Motor neuron (in vitro differentiated cells): ENCODE measurements around the gene BRAT1. TPM values are rescaled to one million over a fixed set of nuclear protein-coding genes. Genes with fewer than 3 reads are reported as not detected.
"Not testable (repeated sequence)": the region's sequence is repeated elsewhere in the genome, so short reads cannot be mapped to it uniquely, and the experiment has no call there.

Experiments used
- ATAC-seq, 8 experiments: fragments of 200-7000 bp; cut with Tn5 transposase; replicated peaks in 6 of 8; 2 replicates each; pipeline ENCODE4 v1.8.0; 2021; ENCODE audit warnings: mild to moderate bottlenecking in 8 of 8, moderate library complexity in 8 of 8
- H3K27ac ChIP-seq, 2 donors: fragments of 250-450 bp; sonication (Bioruptor Pico); 2 replicates each; pipeline ENCODE4 v1.9.0; 2021; ENCODE audit warnings: antibody characterized with exemption in 2 of 2, mild to moderate bottlenecking in 2 of 2, moderate library complexity in 1 of 2
- H3K4me1 ChIP-seq, 2 donors: fragments of 250-450 bp; sonication (Bioruptor Pico); replicated peaks in 1 of 2; 2 replicates each; pipeline ENCODE4 v1.6.1; 2021; ENCODE audit warnings: antibody characterized with exemption in 2 of 2, mild to moderate bottlenecking in 2 of 2, moderate library complexity in 1 of 2
- H3K4me3 ChIP-seq, 5 donors: fragments of 250-450 bp; sonication (Bioruptor Pico); 2 replicates each; pipeline ENCODE4 v1.9.0; 2021; ENCODE audit warnings: antibody characterized with exemption in 5 of 5, mild to moderate bottlenecking in 5 of 5, moderate library complexity in 4 of 5
- WGBS, 10 experiments: fragments of 450-650 bp; shearing (Covaris generic); methylation state at CpG; one replicate each; pipeline ENCODE4 v1.0.0; 2022; 5-methylcytosine and 5-hydroxymethylcytosine counted together
- in situ Hi-C, 9 experiments: fragments of 400-800 bp; cut with MboI; loops; one replicate each; pipeline ENCODE4 v1.15.0; 2021; ENCODE audit warnings: low sequenced_read_pairs in 9 of 9, low pct_unique_long_range_greater_than_20kb in 2 of 9; ENCODE audit not compliant: unreplicated experiment in 9 of 9
- total RNA-seq, 8 experiments: library from RNA; unstranded; fragments of 300-600 nt; gene quantifications; 2 replicates each; pipeline versions ENCODE4 v1.2.3 to v1.2.4, GENCODE V29; 2022

BRAT1 gene
- total RNA-seq, 8 experiments from 2014 or later, result 11.9 to 25.9 (median 19.6) TPM

DNA sequence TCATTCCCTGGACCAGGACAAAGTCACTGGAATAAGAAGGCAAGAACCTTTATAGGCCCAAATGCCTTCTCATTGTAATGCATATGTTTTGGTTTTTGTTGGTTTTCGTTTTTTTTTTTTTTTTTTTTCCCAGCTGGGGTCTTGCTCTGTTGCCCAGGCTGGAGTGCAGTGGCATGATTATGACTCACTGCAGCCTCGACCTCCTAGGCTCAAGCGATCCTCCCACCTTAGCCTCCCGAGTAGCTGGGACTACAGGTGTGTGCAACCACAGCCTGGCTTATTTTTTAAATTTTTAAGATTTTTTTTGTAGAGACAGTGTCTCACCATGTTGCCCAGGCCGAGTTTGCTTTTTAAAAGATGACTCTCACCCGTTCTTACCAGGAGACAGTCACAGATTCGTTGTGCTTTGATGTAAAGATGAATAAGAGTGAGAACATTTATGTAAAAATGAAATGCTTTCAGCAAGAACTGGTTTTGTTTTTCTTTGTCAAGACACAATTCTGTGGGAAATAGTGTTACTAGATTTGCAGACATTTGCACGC is 11.1 kb upstream of the BRAT1 start:
- Histone ChIP-seq H3K4me1 (peaks cover 11 to 24% of the 10 kb centered on the region in 2 donors), H3K27ac (no peak overlapping the region), H3K4me3 (no peak overlapping the region)
- no peak for ATAC-seq
- in situ Hi-C loops, result no loop called here
- WGBS, 10 experiments, result 14 to 86% (median 63%) methylated on average over 1 to 7 of the region's 8 CpGs

DNA sequence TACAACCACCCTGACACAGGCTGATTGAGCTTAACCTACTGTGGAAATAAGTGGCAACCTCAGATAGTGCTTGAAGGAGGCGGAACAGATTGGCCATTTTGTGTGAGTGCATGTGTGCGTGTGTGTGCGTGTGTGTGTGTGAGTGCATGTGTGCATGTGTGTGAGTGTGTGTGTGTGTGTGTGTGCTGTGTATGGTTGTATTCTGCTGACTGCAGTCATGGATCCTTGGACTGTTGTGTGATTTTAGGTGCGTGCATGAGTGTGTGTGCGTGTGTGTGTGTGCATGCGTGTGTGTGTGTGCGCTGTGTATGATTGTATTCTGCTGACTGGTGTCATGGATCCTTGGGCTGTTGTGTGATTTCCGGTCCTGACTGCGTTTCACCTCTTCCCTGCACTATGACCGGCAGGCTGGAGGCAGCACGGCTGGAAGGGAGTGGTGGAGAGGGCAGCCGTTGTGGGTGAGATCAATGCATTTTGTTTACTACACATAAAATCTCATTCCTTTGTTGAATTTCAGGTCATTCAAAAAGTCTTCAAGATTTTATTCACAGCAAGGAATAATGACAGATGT is 9.7 kb upstream of the BRAT1 start:
- H3K27ac ChIP-seq, result no peak overlapping the region
- ATAC-seq, result peak in 5 of 8 experiments; percentile 45 to 74 (median 63)
- no peak overlapping the region for H3K4me3 ChIP-seq
- H3K4me1 ChIP-seq, result peaks cover 11 to 26% of the 10 kb centered on the region in 2 donors
- WGBS, 10 experiments, result 57 to 100% (median 77%) methylated on average over 1 to 8 of the region's 12 CpGs; no CpG with 5 or more reads in 6 of the 10 experiments
- in situ Hi-C loops, result no loop called here

DNA sequence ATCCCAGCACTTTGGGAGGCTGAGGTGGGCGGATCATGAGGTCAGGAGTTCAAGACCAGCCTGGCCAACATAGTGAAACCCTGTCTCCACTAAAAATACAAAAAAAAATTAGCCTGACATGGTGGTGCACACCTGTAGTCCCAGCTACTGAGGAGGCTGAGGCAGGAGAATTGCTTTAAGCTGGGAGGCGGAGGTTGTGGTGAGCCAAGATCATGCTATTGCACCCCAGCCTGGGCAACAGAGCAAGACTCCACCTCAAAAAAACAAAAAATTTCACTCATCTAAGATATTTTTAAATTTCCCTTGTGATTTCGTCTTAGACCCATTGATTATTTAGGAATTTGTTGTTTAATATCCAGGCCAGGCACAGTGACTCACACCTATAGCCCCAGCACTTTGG is 8.6 kb upstream of the BRAT1 start:
- H3K4me1 ChIP-seq, result peaks cover 11 to 23% of the 10 kb centered on the region in 2 donors

DNA sequence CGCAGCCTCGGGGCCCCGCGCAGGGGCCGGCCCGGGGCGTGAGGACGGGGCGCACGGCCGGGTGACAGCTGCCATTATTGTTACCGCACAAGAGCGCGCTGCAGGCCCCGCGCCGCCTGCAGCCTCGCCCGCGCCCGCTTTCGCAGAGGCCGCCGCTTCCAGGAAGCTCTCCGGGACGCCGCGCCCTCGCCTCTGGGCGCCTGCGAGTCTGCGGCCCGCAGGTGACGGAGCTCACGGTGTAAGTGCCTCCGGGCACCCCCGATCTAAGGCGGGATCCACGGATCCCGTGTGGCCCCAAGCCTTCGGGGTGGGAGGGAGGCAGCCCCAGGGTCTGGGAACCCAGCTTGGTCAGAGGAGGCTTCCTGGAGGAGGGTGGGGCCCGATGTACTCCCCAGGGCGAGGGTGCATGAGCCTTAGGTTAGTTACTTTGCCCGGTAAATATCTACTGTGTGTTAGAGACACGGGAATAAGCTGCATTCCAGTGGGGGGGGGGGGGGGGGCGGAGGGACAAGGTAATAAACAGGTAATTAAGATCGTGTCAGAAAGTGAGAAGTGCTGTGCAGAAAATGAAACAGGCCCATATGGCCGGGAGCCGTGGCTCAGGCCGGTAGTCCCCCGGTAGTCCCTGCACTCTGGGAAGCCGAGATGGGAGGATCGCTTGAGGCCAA is 4.1 kb upstream of the BRAT1 start:
- H3K27ac ChIP-seq, result peak overlapping the region; percentile 7 to 80
- peaks cover 0 to 8% of the 10 kb centered on the region in 2 donors for H3K4me1 ChIP-seq
- H3K4me3 ChIP-seq, result peak overlapping the region; percentile 59 to 96 (median 81)
- ATAC-seq, result peak; percentile 4 to 23 (median 12)
- in situ Hi-C loops, result no loop called here
- WGBS, 10 experiments, result 0 to 60% (median 30%) methylated on average over 1 to 15 of the region's 53 CpGs; no CpG with 5 or more reads in 6 of the 10 experiments

More for the DNA sequence above, 8.6 kb upstream of the BRAT1 start:
- H3K27ac ChIP-seq, ATAC-seq, in situ Hi-C loops, H3K4me3 ChIP-seq: not testable (repeated sequence)
- WGBS, 10 experiments, result 90 to 100% (median 100%) methylated on average over 1 to 2 of the region's 3 CpGs; no CpG with 5 or more reads in 6 of the 10 experiments

DNA sequence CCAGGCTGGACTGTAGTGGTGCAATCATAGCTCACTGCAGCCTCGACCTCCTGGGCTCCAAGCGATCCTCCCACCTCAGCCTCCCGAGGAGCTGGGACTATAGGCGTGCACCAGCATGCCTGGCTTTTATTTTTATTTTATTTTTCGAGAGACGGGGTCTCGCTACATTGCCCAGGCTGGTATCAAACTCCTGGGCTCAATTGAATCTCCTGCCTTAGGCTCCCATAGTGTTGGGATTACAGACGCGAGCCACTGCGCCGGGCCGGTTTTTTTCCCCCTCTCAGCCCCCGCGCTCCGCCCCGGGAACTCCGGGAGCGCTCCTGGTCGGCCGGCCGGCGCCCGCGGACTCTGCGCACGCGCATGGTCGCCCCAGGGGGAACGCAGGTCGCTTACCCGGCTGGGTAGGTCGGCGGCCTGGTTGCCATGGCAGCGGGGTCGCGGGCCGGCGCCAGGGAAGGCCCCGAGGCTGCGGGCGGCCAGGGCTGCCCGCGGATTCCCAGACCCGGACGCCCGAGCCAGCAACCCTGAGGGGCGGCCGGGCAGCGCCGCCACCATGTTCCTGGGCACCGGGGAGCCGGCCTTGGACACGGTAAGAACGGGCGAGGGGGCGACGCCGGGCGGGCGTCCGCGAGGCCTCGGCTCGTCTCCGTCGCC is 3.4 kb upstream of the BRAT1 start, which contains the start of gene IQCE:
TSS of gene IQCE (plus strand) at position 351 of the 654 bp plus-strand sequence. CDS start at position 554, 203 bp downstream.
- 0 to 48% (median 0%) methylated on average over 1 to 9 of the region's 66 CpGs; no CpG with 5 or more reads in 4 of the 10 experiments for WGBS, 10 experiments
- H3K4me3 ChIP-seq, result peak within 1 kb of the TSS; percentile 59 to 96 (median 81)
- peaks cover 6 to 12% of the 10 kb centered on the region in 2 donors for H3K4me1 ChIP-seq
- in situ Hi-C loops, result no loop called here
- peak; percentile 33 to 73 (median 66) for ATAC-seq
- peak within 1 kb of the TSS; percentile 7 to 80 for H3K27ac ChIP-seq

DNA sequence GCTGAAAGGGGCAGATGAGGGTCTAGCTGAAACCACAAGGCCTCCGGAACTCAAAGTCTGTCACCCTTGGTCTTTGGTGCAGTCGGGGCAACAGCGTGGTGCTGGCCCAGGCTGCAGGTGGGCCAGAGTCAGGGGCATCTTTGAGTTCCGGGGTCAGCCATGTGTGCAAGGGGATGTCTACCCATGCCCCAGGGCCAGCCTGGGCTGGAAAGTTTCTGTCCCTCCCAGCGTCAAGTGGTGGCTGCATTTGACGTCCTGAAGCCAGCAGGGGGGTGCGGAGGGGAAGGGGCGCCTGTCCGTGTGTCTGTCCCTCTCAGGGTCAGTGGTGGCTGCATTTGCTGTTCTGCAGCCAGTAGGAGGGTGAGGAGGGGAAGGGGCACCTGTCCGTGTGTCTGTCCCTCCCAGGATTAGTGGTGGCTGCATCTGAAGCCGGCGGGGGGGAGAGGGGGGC is 638 bp downstream of the BRAT1 start:
- WGBS, 10 experiments, result 0% methylated on average over 1 of the region's 12 CpGs; no CpG with 5 or more reads in 9 of the 10 experiments

DNA sequence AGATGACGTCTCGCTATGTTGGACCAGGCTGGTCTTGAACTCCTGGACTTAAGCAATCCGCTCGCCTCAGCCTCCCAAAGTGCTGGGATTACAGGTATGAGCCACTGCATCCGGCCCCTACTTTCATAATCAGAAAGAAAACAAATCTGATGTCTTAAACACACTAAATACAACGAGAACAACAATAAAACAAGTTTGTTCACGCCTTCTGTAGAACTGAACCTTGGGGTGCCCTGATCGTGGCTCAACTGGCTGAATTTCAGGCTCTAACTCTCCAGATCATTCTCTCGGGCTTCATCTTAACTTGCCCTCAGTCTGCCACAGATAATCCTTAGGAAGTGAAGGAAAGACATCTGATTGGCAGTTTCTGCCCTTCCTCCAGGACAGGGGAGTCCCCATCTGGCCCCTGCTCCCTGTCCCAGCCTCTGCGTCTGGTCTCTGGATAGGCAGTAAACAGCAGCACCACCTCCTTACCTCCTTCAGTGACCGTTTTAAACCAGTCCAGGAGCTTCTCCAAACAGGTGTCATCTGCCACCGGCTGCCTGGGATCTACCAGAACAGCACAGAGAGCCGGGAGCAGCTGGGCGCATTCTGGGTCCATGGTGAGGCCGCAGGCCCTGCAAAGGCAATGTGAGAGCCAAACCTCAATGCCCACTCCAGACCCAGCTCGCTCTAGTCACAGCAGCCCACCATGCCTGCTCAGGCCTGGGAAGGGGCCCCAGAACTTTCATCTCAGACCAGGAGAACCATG is 1.3 kb downstream of the BRAT1 start:
- no peak overlapping the region for H3K27ac ChIP-seq

More for the DNA sequence above, 638 bp downstream of the BRAT1 start:
- peak overlapping the region in 1 of 2 donors; percentile 100 for H3K27ac ChIP-seq
- H3K4me3 ChIP-seq, result peak overlapping the region; percentile 60 to 98 (median 90)
- in situ Hi-C loops, result no loop called here
- peaks cover 7 to 8% of the 10 kb centered on the region in 2 donors for H3K4me1 ChIP-seq
- ATAC-seq, result no peak

DNA sequence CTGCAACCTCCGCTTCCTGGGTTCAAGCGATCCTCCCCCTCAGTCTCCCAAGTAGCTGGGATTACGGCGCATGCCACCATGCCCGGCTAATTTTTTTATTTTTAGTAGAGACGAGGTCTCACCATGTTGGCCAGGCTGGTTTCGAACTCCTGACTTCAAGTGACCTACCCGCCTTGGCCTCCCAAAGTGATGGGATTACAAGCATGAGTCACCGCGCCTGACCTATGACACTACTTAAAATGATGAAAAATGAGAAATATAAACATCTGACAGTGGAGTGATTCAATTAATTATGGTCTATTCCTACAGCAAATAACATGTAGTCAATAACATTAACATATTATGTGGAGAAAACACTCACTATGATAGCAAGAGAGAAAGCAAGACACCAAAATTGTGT is 2.2 kb downstream of the BRAT1 start:
- WGBS, 10 experiments, result 93 to 100% (median 98%) methylated on average over 3 to 7 of the region's 10 CpGs; no CpG with 5 or more reads in 4 of the 10 experiments
- H3K4me3 ChIP-seq, result no peak overlapping the region
- in situ Hi-C loops, result no loop called here

More for the DNA sequence above, 1.3 kb downstream of the BRAT1 start:
- peak overlapping the region; percentile 60 to 98 (median 90) for H3K4me3 ChIP-seq
- no peak for ATAC-seq
- in situ Hi-C loops, result no loop called here
- H3K4me1 ChIP-seq, result peaks cover 7 to 8% of the 10 kb centered on the region in 2 donors
- 40 to 95% (median 80%) methylated on average over 1 to 10 of the region's 16 CpGs; no CpG with 5 or more reads in 1 of the 10 experiments for WGBS, 10 experiments

DNA sequence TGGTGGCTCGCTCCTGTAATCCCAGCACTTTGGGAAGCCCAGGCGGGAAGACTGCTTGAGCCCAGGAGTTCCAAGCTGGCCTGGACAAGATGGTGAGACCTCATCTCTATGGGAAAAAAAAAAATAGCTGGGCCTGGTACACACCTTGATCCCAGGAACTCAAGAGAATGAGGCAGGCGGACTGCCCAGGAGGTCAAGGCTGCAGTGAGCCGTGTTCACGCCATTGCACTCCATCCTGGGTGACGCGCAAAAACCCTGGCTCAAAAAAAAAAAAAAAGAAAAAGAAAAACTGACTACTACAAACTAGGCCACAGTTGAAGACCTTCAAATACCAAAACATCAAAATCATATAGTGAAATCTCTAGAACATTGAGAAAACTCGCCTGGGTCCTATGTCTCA is 3.9 kb downstream of the BRAT1 start:
- in situ Hi-C loops, result no loop called here
- no peak for ATAC-seq
- Histone ChIP-seq H3K4me3 (no peak overlapping the region), H3K27ac (no peak overlapping the region), H3K4me1 (peaks cover 7 to 8% of the 10 kb centered on the region in 2 donors)
- 91 to 100% (median 96%) methylated on average over 1 to 8 of the region's 8 CpGs for WGBS, 10 experiments

More for the DNA sequence above, 2.2 kb downstream of the BRAT1 start:
- no peak for ATAC-seq
- Histone ChIP-seq H3K4me1 (peaks cover 7 to 8% of the 10 kb centered on the region in 2 donors), H3K27ac (no peak overlapping the region)

DNA sequence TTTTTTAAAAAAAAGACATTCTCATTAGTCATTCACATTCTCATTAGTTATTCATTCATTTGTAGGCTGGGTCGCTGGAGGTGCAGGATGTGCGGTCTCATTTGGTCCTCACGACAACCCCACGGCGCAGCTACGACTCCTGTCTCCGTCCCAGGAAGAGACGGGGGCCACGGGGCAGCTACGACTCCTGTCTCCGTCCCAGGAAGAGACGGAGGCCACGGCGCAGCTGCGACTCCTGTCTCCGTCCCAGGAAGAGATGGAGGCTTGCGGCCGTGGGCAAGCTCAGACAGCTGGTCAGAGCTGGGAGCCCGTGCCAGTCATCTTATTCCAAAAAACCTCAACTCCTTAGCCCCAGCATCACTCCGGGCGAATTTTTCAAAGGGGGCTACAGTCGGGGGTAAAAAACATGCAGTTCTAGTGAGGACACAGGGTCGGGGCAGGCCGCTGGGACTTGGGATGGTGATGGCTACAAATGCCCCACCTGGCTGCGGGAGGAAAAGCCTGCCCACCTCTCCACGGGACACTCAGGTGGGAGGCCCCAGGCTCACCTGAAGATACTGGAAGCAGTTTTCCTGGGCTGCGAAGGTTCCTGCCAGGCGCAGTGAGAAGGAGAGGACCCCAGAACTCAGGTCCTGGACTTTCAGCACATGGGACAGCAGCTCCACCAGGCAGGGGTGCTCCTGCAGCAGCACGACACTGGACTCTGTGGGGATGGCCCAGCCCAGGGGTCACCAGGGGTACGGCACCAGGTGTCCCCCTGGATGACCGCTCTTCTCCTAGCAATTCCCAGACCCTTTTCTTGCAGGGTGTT is 8.3 kb downstream of the BRAT1 start:
- no peak overlapping the region for H3K4me3 ChIP-seq
- WGBS, 10 experiments, result 87 to 100% (median 95%) methylated on average over 2 to 19 of the region's 31 CpGs; no CpG with 5 or more reads in 3 of the 10 experiments
- H3K4me1 ChIP-seq, result no peaks in the 10 kb centered on the region
- ATAC-seq, result no peak
- no peak overlapping the region for H3K27ac ChIP-seq
- in situ Hi-C loops, result no loop called here

DNA sequence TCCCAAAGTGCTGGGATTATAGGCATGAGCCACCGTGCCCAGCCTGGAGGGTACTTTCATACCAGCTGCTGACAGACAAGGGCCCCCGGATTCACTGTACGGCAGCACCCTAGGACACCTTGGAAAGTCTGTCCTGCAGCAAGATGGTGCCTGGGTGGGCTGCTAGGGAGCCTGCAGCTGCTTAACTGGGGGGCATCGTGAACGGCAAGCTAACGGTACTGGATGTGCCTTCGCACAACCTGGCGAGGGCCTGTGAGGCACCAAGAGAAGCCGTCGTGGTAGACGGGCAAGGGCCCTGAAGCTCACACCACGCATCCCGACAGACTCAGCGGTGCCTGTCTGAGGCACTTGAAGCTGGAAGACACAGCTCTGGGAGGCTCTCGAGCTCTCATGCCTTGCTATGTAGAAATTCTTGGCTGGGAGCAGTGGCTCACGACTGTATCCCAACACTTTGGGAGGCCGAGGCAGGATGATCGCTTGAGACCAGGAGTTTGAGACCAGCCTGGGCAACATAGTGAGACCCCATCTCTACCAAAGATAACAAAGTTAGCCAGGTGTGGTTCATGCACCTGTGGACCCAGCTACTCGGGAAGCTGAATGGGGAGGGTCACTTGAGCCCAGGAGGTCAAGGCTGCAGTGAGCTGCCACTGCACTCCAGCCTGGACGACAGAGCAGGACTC is 9.4 kb downstream of the BRAT1 start:
- ATAC-seq, result no peak
- no peak overlapping the region for H3K4me3 ChIP-seq
- in situ Hi-C loops, result no loop called here
- H3K4me1 ChIP-seq, result no peaks in the 10 kb centered on the region
- 60 to 100% (median 97%) methylated on average over 1 to 7 of the region's 20 CpGs; no CpG with 5 or more reads in 5 of the 10 experiments for WGBS, 10 experiments
- no peak overlapping the region for H3K27ac ChIP-seq
